ENCODE measurements around the gene GLTPD2.
A peak's percentile ranks its signal among the peaks of the same experiment; 100 is the strongest.

Gene GLTPD2

DNA sequence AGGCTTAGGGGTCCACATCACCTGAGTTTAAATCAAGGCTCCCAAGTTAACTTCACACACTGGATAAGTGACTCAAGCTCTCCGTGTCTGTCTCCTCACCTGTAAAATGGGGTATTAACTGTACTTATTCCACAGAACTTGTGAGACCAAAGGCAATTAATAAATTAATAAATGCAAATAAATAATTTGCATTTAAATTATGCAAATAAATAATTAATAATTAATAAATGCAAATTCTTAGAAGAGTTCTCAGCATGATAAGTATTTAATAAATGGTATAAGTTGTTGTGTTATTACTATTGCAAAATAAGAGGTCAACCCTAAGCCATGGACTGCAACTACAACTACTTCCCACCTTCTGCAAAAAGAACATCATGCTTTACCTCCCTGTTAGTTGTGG is 35.4 kb upstream of the GLTPD2 start:
- Mint-ChIP-seq H3K27me3 (peaks cover 25% of the 10 kb centered on the region), H3K27ac (no peak overlapping the region), H3K9me3 (no peaks in the 10 kb centered on the region), H3K36me3 (ENCODE audit: low read depth) (no peaks in the 10 kb centered on the region), H3K4me3 (no peak overlapping the region), H3K4me1 (peaks cover 1% of the 10 kb centered on the region)
- no peak for ATAC-seq
- no peak for DNase-seq

DNA sequence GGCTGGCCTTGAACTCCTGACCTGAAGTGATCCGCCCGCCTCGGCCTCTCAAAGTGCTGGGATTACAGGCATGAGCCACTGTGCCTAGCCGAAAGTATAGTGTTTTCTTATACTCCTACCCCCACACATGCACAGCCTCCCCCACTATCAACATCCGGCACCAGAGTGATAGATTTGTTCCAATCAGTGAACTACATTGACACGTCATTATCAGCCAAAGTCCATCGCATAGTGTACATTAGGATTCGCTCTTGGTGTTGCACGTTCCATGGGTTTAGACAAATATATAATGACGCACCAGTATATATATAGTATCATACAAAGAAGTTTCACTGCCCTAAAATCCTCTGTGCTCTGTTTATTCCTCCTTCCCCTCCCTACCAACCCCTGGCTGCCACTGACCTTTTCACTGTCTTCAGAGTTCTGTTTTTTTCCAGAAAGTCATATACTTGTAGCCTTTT is 29.0 kb upstream of the GLTPD2 start:
- Mint-ChIP-seq H3K4me1 (no peaks in the 10 kb centered on the region), H3K27me3 (peaks cover 4% of the 10 kb centered on the region), H3K4me3 (no peak overlapping the region), H3K36me3 (ENCODE audit: low read depth) (no peaks in the 10 kb centered on the region), H3K27ac (no peak overlapping the region), H3K9me3 (no peaks in the 10 kb centered on the region)
- ATAC-seq (no peak), DNase-seq (no peak)

DNA sequence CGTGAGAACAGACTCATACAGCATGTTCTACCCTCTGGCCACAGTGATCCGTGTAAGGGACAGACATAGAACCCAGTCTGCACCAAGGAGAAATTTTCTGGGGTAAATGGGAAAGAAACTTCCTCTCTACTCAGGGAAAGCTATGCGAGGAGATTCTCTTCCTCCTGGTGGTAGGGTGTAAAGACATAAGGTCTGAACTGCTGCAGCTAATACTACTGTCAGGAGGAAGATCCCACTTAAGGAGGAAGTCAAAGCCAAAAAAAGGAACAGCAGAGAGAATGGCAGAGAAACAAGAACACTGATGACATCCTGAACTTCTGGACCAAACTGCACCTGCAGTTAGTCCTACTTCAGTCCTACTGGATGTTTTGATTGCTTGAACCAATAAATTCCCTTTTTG is 24.2 kb upstream of the GLTPD2 start:
- H3K4me1 Mint-ChIP-seq: peaks cover 2% of the 10 kb centered on the region
- no peak overlapping the region for H3K4me3 Mint-ChIP-seq
- no peaks in the 10 kb centered on the region for H3K36me3 Mint-ChIP-seq (ENCODE audit: low read depth)
- no peak overlapping the region for H3K27ac Mint-ChIP-seq
- no peak for DNase-seq
- no peaks in the 10 kb centered on the region for H3K9me3 Mint-ChIP-seq
- ATAC-seq: no peak
- peaks cover 4% of the 10 kb centered on the region for H3K27me3 Mint-ChIP-seq

DNA sequence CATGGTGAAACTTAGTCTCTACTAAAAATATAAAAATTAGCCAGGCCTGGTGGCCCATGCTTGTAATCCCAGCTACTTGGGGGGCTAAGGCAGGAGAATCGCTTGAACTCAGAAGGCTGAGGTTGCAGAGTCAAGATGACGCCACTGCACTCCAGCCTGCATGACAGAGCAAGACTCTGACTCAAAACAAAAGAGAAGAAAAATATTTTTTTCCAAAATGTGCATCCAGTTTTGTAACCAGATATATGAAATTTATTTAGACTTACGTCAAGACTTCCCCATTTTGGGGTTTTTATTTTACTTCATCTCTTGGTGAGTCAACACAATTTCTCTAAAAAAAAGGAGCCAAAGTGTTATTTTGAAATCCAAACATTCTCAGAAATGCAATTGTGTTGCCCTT is 22.6 kb upstream of the GLTPD2 start:
- no peak overlapping the region for H3K4me3 Mint-ChIP-seq
- no peak for ATAC-seq
- H3K27ac Mint-ChIP-seq: no peak overlapping the region
- H3K36me3 Mint-ChIP-seq (ENCODE audit: low read depth): no peaks in the 10 kb centered on the region
- no peak for DNase-seq
- peaks cover 4% of the 10 kb centered on the region for H3K27me3 Mint-ChIP-seq
- H3K9me3 Mint-ChIP-seq: no peaks in the 10 kb centered on the region
- peaks cover 2% of the 10 kb centered on the region for H3K4me1 Mint-ChIP-seq

DNA sequence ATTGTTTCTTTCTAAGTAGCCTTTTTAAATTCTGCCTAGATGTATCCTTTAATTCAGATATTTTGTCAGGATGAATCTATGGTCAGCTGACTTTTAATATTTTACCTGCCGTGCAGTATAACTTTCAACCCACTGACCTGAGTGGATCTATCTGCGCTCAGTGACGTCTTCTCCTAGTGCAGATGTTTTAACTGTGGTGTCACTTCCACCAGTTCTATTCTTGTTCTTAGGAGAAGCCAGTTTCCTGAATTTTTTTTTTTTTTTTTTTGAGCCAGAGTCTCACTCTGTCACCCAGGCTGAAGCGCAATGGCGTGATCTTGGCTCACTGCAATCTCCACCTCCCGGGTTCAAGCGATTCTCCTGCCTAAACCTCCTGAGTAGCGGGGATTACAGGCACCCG is 22.0 kb upstream of the GLTPD2 start:
- Mint-ChIP-seq H3K27me3 (peaks cover 4% of the 10 kb centered on the region), H3K27ac (no peak overlapping the region), H3K4me1 (peaks cover 4% of the 10 kb centered on the region), H3K4me3 (no peak overlapping the region), H3K9me3 (no peaks in the 10 kb centered on the region), H3K36me3 (ENCODE audit: low read depth) (no peaks in the 10 kb centered on the region)
- DNase-seq (no peak), ATAC-seq (no peak)

DNA sequence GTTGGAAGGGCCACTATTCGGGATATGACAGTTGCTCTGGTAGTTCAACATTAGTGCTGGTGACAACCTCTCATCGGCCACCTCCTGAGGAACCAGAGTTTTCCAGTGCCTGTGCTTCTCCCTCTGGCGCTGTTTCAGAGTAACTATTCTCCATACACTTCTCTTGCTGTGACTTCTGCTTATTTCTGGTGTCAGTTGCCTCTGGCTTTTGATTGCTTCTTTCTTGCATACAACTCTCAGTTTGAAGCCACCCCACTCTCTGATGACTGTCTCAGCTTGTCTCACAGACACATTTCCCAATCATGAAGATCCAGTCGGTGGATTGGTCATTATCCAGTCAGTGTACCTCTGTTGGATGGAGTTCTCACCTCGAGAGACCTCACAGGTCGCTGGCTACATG is 20.5 kb upstream of the GLTPD2 start:
- no peak for DNase-seq
- Mint-ChIP-seq H3K27me3 (peaks cover 4% of the 10 kb centered on the region), H3K9me3 (no peaks in the 10 kb centered on the region), H3K36me3 (ENCODE audit: low read depth) (no peaks in the 10 kb centered on the region), H3K4me1 (peaks cover 5% of the 10 kb centered on the region), H3K27ac (no peak overlapping the region), H3K4me3 (no peak overlapping the region)
- ATAC-seq: no peak

DNA sequence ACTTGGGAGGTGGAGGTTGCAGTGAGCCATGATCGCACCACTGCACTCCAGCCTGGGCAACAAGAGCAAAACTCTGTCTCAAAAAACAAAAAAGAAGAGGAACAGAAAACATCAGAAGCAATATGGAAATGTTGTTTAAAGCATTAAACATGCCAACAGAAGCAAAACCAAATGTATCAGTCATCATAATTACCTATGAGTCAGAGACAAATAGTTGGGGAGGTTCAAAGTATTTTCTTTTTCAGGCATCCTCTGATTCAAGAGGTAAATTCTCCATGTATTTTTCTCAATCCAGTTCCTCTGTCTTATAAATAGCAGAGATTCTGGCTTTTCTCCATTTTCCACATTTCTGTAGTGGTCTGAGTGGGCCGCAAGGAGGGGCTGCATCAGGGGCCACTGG is 19.1 kb upstream of the GLTPD2 start:
- Mint-ChIP-seq H3K4me1 (peaks cover 5% of the 10 kb centered on the region), H3K4me3 (no peak overlapping the region), H3K27me3 (peaks cover 4% of the 10 kb centered on the region), H3K27ac (no peak overlapping the region), H3K9me3 (no peaks in the 10 kb centered on the region), H3K36me3 (ENCODE audit: low read depth) (no peaks in the 10 kb centered on the region)
- DNase-seq (no peak), ATAC-seq (no peak)

DNA sequence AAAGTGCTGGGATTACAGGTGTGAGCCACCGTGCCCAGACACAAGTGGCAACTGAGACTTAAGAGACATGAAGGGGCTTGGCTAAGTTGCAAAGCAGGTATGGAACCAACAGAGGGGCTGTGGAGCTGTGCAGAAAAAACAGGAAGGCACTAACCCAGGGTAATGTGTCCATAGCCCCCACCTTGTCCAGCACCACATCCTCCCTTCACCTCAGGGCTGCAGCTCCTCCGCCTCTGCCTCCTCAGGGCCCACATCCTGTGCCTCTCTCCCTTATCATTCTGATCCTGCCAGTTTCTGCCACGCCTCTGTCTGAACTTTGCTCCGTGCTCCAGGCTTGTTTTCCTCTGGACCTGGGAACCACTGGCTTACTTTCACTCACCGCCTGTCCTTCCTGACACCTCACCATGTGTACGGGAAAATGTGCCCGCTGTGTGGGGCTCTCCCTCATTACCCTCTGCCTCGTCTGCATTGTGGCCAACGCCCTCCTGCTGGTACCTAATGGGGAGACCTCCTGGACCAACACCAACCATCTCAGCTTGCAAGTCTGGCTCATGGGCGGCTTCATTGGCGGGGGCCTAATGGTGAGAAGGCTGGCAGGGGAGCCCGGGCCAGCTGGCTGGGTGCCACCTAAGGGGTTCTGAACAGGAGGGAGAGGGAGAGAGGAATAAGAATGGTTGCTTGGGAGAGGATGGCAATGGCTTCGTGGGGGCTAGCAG is 17.1 kb upstream of the GLTPD2 start, which contains the start of gene TM4SF5:
TSS of gene TM4SF5 (plus strand) at position 368 of the 716 bp plus-strand sequence. CDS start at position 405, 37 bp downstream.
- DNase-seq: no peak
- H3K27me3 Mint-ChIP-seq: peaks cover 4% of the 10 kb centered on the region
- peak within 1 kb of the TSS; percentile 37 for H3K27ac Mint-ChIP-seq
- H3K9me3 Mint-ChIP-seq: no peaks in the 10 kb centered on the region
- H3K36me3 Mint-ChIP-seq (ENCODE audit: low read depth): no peaks in the 10 kb centered on the region
- no peak for ATAC-seq
- no peak within 1 kb of the TSS for H3K4me3 Mint-ChIP-seq
- peaks cover 5% of the 10 kb centered on the region for H3K4me1 Mint-ChIP-seq

DNA sequence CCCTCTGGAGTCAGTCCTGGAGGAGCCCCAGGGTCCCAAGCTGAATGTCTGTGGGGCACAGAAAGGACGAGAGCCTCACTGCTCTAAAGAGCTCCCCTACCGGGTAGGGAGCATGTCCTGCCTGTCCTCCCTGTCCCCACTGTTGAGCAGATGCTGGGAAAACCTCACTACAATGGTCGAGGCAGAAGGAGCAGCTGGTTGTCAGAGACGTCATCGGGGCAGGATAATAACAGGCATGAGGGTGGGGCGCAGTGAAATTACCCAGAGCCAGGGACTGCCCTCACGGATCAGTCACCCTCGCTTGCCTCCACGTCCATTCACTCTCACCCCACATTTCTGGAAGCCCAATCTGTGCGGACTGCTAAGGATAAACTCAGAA is 16.5 kb upstream of the GLTPD2 start:
- H3K27ac Mint-ChIP-seq: no peak overlapping the region
- H3K9me3 Mint-ChIP-seq: no peaks in the 10 kb centered on the region
- H3K4me1 Mint-ChIP-seq: peaks cover 5% of the 10 kb centered on the region
- peaks cover 4% of the 10 kb centered on the region for H3K27me3 Mint-ChIP-seq
- H3K4me3 Mint-ChIP-seq: no peak overlapping the region
- DNase-seq (no peak), ATAC-seq (no peak)
- no peaks in the 10 kb centered on the region for H3K36me3 Mint-ChIP-seq (ENCODE audit: low read depth)

DNA sequence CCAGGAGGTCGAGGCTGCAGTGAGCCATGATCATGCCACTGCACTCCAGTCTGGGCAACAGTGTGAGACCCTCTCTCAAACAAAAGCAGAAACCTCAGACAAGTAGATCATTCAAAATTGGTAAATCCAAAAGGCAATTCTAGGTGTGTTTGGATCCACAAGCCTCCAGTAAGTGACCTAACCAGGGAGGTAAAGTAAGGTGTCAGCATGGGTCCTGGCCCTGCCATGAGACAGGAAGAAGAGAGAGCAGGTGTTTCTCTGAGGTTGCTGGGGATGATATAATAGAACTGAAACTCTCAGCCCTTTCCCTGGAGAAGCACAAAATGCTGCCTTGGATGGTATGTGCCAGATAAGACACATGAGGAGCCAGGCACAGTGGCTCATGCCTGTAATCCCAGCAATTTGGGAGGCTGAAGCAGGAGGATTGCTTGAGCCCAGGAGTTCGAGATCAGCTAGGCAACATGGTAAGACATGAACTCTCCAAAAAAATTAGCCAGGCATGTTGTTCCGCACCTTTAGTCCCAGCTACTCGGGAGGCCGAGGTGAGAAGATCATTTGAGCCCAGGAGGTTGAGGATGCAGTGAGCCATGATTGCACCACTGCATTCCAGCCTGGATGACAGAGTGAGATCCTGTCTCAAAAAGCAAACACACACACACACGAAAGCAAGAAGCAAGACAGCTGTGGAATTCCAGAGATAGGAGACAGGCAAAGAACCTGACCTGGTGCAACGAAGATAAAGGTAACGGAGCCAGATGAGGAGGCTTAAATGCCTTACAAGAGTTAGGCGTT is 10.6 kb upstream of the GLTPD2 start:
- H3K27me3 Mint-ChIP-seq: peaks cover 28% of the 10 kb centered on the region
- ATAC-seq: no peak

DNA sequence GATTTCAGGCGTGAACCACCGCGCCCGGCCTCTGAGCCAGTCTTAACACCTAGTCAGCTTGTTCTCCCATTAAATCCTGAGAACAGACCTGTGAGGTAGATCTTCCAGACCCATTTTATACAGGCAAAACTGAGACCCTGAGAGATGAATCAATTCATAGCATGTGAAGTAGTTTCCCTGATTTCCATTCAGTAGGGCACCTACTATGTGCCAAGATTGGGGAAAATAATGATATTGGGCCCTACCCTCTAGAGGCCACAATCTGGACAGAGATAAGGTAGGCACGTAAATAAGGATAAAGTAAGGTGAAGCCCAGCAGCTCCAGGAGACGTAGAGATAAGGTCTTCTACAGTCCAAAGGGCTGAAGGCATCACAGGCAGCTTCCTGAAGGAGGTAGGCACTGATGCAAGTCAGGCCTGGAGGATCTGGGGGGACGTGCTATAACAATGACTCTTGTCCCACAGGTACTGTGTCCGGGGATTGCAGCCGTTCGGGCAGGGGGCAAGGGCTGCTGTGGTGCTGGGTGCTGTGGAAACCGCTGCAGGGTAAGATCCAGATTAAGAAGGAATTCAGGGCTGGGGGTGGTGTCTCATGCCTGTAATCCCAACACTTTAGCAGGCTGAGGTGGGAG is 8.3 kb upstream of the GLTPD2 start:
- DNase-seq: no peak
- no peak for ATAC-seq
- no peak overlapping the region for H3K4me3 Mint-ChIP-seq
- no peaks in the 10 kb centered on the region for H3K9me3 Mint-ChIP-seq
- H3K4me1 Mint-ChIP-seq: peaks cover 2% of the 10 kb centered on the region
- no peaks in the 10 kb centered on the region for H3K36me3 Mint-ChIP-seq (ENCODE audit: low read depth)
- H3K27ac Mint-ChIP-seq: no peak overlapping the region
- peaks cover 47% of the 10 kb centered on the region for H3K27me3 Mint-ChIP-seq

More for the DNA sequence above, 10.6 kb upstream of the GLTPD2 start:
- no peak for DNase-seq
- Mint-ChIP-seq H3K4me3 (no peak overlapping the region), H3K36me3 (ENCODE audit: low read depth) (no peaks in the 10 kb centered on the region), H3K4me1 (no peaks in the 10 kb centered on the region), H3K9me3 (no peaks in the 10 kb centered on the region), H3K27ac (no peak overlapping the region)

DNA sequence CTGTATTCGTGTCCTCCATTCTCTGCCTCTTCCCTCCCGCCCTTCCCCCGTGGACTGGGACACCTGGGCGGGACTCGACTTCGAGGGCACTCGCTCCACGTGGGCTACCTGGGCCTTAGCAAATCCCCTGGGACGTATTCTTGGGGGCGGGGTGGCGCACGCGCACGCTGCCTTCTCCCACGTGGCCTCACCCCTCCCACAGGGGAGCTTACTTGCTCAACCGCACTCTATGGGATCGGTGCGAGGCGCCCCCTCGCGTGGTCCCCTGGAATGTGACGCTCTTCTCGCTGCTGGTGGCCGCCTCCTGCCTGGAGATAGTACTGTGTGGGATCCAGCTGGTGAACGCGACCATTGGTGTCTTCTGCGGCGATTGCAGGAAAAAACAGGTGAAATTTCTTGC is 6.1 kb upstream of the GLTPD2 start:
- no peaks in the 10 kb centered on the region for H3K36me3 Mint-ChIP-seq (ENCODE audit: low read depth)
- no peaks in the 10 kb centered on the region for H3K9me3 Mint-ChIP-seq
- ATAC-seq (peak; percentile 39), DNase-seq (no peak)
- H3K4me3 Mint-ChIP-seq: no peak overlapping the region
- H3K4me1 Mint-ChIP-seq: peaks cover 14% of the 10 kb centered on the region
- peaks cover 68% of the 10 kb centered on the region for H3K27me3 Mint-ChIP-seq
- H3K27ac Mint-ChIP-seq: no peak overlapping the region

DNA sequence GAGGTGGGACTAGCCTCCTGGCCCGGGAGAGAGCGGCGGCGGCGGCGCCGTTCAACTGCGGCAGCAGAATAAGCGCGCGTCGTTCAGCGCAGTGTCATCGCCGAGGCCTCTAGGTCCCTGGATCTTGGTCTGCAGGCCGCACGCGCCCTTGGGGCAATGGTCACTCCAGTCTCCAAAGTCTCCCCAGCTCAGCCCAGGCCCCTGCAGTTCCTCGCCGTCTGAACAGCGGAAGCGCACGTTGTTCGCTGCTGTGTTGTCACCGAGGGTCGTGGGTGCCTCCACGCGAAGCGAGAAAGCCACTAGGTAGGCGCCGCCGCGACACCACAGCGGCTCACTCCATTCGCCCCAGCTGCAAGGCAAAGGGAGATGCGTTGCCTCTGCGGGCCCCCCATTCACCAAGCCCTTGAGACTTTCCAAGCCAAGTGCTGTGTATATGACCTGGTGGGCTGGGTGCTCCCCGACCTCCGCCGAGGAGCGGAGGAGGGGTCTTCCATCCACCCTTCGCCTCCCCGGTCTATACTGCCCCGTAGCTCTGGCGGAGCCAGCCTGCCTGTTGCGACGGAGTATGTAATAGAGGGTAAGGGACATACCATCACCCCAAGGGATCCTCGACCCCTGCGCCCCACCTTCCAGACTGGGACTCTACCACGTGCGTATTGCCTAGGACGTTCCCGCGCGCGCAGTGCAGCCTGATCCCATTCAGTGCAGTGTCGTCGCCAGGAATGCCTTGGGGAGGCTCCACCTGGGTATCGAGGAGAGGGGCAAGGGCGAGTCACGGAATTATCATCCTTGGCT is 3.3 kb upstream of the GLTPD2 start:
- peaks cover 2% of the 10 kb centered on the region for H3K36me3 Mint-ChIP-seq (ENCODE audit: low read depth)
- no peaks in the 10 kb centered on the region for H3K9me3 Mint-ChIP-seq
- peak overlapping the region; percentile 45 for H3K4me3 Mint-ChIP-seq
- no peak for DNase-seq
- ATAC-seq: no peak
- H3K27ac Mint-ChIP-seq: no peak overlapping the region
- H3K4me1 Mint-ChIP-seq: peaks cover 19% of the 10 kb centered on the region
- H3K27me3 Mint-ChIP-seq: peaks cover 68% of the 10 kb centered on the region

DNA sequence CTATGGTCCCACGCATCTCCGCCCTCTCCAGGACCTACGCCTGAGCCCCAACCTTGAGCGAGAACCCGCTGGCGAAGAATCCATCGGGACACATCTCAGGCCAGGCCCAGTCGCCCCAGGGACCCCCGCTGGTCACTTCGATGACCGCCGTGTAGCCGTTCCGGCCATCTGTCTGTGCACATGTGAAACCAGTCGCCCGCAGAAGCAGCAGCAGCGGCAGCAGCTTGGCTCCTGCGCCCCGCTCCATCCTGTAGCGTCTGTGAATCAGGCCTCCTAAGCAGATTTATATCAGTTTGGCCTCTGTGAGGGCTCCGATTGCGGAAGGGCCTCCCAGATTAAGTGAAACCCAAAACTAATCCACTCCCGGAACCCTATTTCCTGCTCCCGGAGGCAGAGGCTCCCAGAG is 2.7 kb upstream of the GLTPD2 start, which contains the start of gene VMO1:
TSS of gene VMO1 (minus strand) at position 259 of the 406 bp plus-strand sequence. CDS start at position 247, 12 bp downstream.
- no peak for ATAC-seq
- no peaks in the 10 kb centered on the region for H3K9me3 Mint-ChIP-seq
- peaks cover 25% of the 10 kb centered on the region for H3K4me1 Mint-ChIP-seq
- H3K4me3 Mint-ChIP-seq: peak within 1 kb of the TSS; percentile 45
- peaks cover 2% of the 10 kb centered on the region for H3K36me3 Mint-ChIP-seq (ENCODE audit: low read depth)
- H3K27ac Mint-ChIP-seq: no peak within 1 kb of the TSS
- no peak for DNase-seq
- H3K27me3 Mint-ChIP-seq: peaks cover 63% of the 10 kb centered on the region

All from activated naive CD8-positive, alpha-beta T cell treated with anti-CD3 and anti-CD28 coated beads, Interleukin-2, amount 50 U/mL, for 24 hours (primary cell).